HUES6 (cell line): ENCODE measurements around the gene SLC41A1.

Experiments used
- H3K27ac ChIP-seq: 2 replicates; pipeline ENCODE4 v1.7.0; 2013; ENCODE audit warnings: low read depth, mild to moderate bottlenecking, low read length, inconsistent platforms
- H3K27me3 ChIP-seq: 2 replicates; pipeline ENCODE4 v1.6.1; 2013; ENCODE audit warnings: low read length; ENCODE audit not compliant: control insufficient read depth, insufficient read depth
- H3K36me3 ChIP-seq: 2 replicates; pipeline ENCODE4 v1.6.1; 2013; ENCODE audit warnings: low read length; ENCODE audit not compliant: control insufficient read depth, insufficient read depth
- H3K4me1 ChIP-seq: 2 replicates; pipeline ENCODE4 v1.6.1; 2013; ENCODE audit warnings: low read length; ENCODE audit not compliant: control insufficient read depth, insufficient read depth
- H3K4me3 ChIP-seq: 2 replicates; pipeline ENCODE4 v1.5.1; 2013; ENCODE audit warnings: low read depth, low read length
- H3K9ac ChIP-seq: one replicate; pipeline ENCODE4 v1.6.1; 2013; ENCODE audit warnings: mild to moderate bottlenecking, low read length
- H3K9me3 ChIP-seq: 2 replicates; pipeline ENCODE4 v1.6.1; 2013; ENCODE audit warnings: low read depth, low read length; ENCODE audit not compliant: control insufficient read depth, insufficient read depth

Gene SLC41A1

DNA sequence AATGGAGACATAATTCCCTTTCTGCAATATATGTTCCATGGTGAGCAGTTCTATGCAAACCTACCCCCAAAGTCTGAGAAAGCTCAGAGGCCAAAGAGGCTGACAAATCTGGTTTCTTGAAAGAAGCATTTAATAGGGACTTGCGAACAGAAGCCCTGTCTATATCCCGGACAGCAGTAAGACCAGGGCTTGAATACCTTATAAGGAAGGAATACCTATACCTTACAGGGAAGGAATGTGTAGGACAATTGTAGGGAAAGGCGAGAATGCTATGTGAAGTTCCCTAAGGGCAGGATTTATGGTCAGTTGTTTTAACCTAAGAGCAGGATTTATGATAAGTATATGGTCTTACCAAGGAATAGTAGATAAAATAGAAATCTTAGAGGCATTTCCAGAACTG lies 5.0 kb upstream of the SLC41A1 start:
- Histone ChIP-seq H3K36me3 (no peaks in the 10 kb centered on the region), H3K4me1 (peaks cover 17% of the 10 kb centered on the region), H3K27ac (no peak overlapping the region), H3K9ac (no peak overlapping the region), H3K27me3 (peaks cover 10% of the 10 kb centered on the region), H3K9me3 (no peaks in the 10 kb centered on the region), H3K4me3 (no peak overlapping the region)

DNA sequence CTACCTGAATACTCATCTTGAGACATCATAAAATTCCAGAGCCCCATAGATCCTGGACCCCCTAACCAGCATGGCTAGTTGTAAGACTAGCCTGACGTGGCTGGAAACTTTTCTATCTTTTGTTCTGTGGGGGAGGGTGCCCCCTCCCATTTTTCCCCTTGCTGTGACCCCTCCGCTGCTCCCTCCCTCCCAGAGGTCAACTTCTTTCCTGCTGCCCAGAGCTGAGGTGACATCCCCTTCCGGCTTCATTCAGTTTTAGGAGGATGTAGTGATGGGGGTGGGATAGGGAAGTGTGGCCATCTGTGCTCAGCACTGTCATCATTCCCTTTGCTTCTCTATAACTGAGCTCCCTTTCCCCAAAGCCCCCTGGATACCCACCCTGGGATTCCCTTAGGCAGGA lies 4.4 kb upstream of the SLC41A1 start:
- Histone ChIP-seq H3K9me3 (no peaks in the 10 kb centered on the region), H3K4me1 (peaks cover 17% of the 10 kb centered on the region), H3K9ac (no peak overlapping the region), H3K36me3 (no peaks in the 10 kb centered on the region), H3K27me3 (peaks cover 10% of the 10 kb centered on the region), H3K27ac (no peak overlapping the region), H3K4me3 (no peak overlapping the region)

DNA sequence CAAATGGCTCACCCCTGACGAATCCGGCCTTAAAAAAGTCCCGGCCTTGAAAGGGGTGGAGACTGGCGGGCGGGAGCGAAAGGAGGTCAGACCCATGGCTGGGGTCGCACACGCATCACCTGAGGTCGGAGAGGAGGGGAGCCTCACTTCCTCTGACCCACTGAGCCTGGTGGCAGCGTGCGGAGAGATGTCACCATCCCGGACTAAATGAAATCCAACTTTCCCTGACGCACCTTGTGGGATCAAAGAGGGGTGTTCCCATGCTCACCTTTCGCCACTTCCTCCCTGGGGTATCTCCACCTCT lies 709 bp upstream of the SLC41A1 start:
- peak overlapping the region; percentile 71 for H3K9ac ChIP-seq
- no peaks in the 10 kb centered on the region for H3K9me3 ChIP-seq
- peaks cover 33% of the 10 kb centered on the region for H3K4me1 ChIP-seq
- H3K36me3 ChIP-seq: peaks cover 16% of the 10 kb centered on the region
- no peak overlapping the region for H3K27ac ChIP-seq
- H3K27me3 ChIP-seq: peaks cover 10% of the 10 kb centered on the region
- H3K4me3 ChIP-seq: peak overlapping the region; percentile 95

DNA sequence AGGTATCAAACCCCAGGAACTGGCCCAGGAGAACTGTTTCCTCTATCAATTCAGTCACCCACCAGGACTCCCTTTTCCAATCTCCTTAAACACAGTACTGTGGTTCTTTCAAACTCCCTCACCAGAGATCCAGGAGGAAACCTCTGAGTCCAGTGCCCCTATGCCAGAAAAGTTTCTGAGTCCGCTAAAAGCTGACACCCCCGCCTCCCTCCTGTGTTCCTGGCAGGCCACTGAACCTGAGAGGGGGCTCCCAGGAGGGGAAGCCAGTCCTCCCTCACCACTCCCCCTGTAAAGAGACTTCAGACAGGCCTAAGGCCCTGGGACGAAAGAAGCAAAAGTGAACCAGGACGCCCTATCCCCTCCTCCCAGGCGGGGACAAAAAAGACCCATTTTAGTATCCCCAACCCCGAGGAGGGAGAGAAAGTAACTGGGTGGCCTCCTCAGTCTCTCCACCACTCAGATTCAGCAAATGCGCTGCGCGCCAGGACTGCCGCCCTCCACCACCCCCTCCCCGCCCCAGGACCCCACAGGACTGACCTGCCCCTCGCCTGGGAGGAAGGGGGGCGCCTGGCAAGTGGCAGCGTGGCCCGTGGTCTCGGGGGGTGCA lies 624 bp downstream of the SLC41A1 start:
- Histone ChIP-seq H3K27me3 (peaks cover 10% of the 10 kb centered on the region), H3K4me1 (peaks cover 23% of the 10 kb centered on the region; the same call in 1 of the 2 replicates)

DNA sequence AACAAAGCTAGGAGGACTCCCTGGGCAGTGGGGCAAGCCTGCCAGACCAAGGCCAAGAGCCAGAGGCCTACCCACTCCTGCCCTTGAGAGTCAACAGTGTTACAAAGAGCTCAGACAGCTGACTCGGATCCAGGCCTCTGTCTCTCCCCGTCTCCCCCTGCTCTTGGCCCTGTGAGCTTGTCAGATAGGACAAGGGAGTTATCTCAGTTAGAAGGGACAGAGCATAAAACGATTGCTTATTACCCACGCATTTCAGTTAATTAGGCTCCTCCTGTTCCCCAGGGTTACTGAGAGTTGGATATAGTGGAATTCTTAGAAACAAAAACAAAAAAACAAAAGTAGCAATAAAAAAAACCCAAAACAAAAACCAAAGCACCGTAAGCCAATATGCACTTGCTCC lies 1.3 kb downstream of the SLC41A1 start:
- Histone ChIP-seq H3K4me1 (peaks cover 21% of the 10 kb centered on the region; the same call in 1 of the 2 replicates), H3K36me3 (peaks cover 20% of the 10 kb centered on the region), H3K27me3 (peaks cover 10% of the 10 kb centered on the region), H3K9me3 (no peaks in the 10 kb centered on the region), H3K9ac (no peak overlapping the region), H3K27ac (no peak overlapping the region), H3K4me3 (peak overlapping the region; percentile 95)

More for the DNA sequence above, 624 bp downstream of the SLC41A1 start:
- H3K27ac ChIP-seq: peak overlapping the region; percentile 65; the same call in 1 of the 2 replicates
- peak overlapping the region; percentile 49 for H3K9ac ChIP-seq
- peaks cover 20% of the 10 kb centered on the region for H3K36me3 ChIP-seq
- peak overlapping the region; percentile 95 for H3K4me3 ChIP-seq
- H3K9me3 ChIP-seq: no peaks in the 10 kb centered on the region

DNA sequence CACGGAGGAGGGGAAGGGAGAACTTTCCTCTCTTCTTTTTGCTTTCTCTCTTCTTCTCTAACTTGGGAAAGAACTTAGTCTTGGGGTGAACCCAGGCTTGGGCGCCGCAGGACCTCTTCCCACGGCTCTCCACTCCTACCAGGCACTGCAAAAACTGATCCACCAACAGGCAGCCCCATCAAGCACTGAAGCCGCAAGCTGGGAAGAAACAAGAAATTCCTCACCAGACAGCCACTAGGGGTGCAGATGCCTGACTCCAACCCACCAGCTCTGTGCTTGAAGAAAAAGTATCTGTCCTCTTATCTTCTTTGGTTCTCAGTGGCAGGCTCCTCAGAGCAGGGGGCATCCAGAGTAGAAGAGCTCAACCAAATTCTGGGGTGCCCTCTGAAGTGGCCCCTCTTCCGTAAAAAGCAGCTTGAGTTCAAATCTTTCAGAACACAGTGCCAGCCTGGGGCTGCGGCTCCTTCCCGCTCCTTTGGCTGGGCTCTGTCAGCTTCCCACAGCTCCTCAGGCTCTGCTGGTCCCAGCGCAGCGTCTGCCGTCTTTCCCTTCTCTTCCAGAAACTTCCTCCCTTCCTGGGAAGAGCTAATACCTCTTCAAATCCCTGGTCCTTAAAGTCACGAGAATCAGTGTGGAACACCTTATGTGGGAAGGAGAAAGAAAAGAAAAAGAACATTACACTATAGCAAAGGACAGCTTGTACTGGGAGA lies 2.4 kb downstream of the SLC41A1 start:
- Histone ChIP-seq H3K27me3 (peaks cover 10% of the 10 kb centered on the region), H3K4me3 (no peak overlapping the region), H3K36me3 (peaks cover 20% of the 10 kb centered on the region), H3K9me3 (no peaks in the 10 kb centered on the region), H3K4me1 (peaks cover 21% of the 10 kb centered on the region; the same call in 1 of the 2 replicates), H3K9ac (no peak overlapping the region), H3K27ac (no peak overlapping the region)

DNA sequence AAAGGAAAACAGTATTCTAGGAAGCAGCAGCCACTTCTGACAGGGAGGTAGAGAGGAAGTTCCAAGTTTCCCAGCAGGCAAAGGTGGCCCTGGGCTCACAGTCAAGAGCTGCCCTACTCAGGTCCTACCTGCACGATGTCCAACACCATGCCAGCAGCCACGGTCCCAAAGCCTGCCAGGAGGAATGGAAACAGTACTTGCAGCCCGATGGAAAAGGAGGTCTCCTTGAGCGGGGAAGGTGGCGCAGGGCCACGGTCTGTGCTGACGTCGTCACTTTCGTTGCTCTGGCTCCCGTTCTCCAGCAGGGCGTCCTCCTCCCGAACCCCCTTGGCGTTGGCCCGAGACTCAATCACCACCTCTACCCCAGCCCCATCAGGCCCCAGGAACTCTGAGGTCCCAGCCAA lies 3.1 kb downstream of the SLC41A1 start:
- no peak overlapping the region for H3K27ac ChIP-seq
- H3K27me3 ChIP-seq: peaks cover 10% of the 10 kb centered on the region
- no peak overlapping the region for H3K4me3 ChIP-seq
- H3K9ac ChIP-seq: no peak overlapping the region
- peaks cover 20% of the 10 kb centered on the region for H3K36me3 ChIP-seq
- H3K9me3 ChIP-seq: no peaks in the 10 kb centered on the region
- peaks cover 21% of the 10 kb centered on the region; the same call in 1 of the 2 replicates for H3K4me1 ChIP-seq

DNA sequence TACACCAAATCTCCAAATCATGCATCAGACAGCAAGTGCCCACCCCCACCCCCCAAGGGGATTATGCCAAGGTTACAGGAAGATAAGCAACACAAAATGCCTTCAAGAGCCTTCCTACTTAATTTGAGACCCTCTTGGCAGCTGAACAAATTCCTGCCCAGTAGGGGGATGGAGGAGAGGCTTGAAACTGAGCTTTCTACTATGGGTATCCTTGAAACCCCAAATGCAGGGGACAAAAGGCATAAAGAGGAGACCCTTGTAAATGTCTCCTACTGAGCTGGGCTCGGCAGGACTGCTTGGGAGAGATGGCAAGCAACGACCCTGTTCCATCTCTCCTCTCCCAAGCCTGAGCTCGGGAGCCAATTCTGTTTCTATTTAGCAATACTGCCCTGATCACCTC lies 3.5 kb downstream of the SLC41A1 start:
- Histone ChIP-seq H3K4me3 (no peak overlapping the region), H3K27ac (no peak overlapping the region), H3K9me3 (no peaks in the 10 kb centered on the region), H3K9ac (no peak overlapping the region), H3K36me3 (peaks cover 20% of the 10 kb centered on the region), H3K4me1 (peaks cover 21% of the 10 kb centered on the region; the same call in 1 of the 2 replicates), H3K27me3 (peaks cover 8% of the 10 kb centered on the region)

DNA sequence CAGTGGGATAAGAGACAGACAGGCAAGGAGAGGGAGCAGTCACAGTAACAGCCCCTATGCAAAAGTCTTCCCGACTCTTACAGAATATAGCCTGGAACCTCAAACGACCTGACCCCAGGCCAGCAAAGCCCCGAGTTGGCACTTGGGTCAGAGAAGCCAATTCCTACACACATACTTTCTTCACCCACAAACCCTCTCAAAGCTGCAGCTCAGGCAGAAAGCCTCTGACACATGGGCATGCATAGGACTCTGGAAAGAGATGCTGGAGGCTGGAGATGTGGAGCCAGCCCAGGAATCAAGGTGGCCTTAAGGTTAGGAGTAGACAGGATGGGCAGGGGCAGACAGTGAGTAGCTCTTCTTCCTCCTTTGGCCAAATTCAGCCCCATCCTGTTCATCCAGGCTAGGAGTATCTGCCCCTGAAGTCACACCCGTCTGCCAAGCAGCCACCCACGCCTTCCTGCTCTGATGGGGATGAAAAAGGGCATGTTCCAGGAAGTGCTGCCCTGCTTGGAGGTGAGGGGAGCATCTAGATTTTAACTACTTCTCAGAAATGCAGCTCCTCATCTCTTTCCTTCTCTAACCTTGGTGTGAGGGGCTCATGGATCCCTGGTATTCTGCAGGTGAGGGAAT lies 7.8 kb downstream of the SLC41A1 start:
- H3K9ac ChIP-seq: no peak overlapping the region
- peaks cover 17% of the 10 kb centered on the region for H3K36me3 ChIP-seq
- H3K9me3 ChIP-seq: no peaks in the 10 kb centered on the region
- peaks cover under 1% of the 10 kb centered on the region; the same call in 1 of the 2 replicates for H3K4me1 ChIP-seq
- H3K4me3 ChIP-seq: no peak overlapping the region
- no peaks in the 10 kb centered on the region for H3K27me3 ChIP-seq
- no peak overlapping the region for H3K27ac ChIP-seq

DNA sequence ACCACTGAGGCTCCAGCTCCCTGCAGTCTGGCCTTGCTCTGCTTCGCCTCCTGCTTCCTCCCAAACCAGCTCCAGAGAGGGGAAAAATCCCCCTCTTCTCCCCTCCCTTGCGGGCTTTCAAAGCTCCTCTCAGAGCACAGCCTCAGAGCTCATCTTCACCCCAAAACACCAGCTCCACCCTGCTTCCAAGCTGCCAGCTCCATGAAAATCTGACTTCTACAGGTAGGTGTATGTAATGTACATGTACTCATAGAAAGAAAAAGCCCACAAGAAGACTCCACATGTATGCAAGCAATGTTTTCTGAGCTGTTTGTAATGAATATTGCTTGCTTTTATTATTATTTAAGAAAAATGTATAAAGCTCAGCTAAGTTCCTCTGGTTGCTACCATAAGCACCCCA lies 8.4 kb downstream of the SLC41A1 start:
- no peaks in the 10 kb centered on the region for H3K9me3 ChIP-seq
- no peak overlapping the region for H3K4me3 ChIP-seq

DNA sequence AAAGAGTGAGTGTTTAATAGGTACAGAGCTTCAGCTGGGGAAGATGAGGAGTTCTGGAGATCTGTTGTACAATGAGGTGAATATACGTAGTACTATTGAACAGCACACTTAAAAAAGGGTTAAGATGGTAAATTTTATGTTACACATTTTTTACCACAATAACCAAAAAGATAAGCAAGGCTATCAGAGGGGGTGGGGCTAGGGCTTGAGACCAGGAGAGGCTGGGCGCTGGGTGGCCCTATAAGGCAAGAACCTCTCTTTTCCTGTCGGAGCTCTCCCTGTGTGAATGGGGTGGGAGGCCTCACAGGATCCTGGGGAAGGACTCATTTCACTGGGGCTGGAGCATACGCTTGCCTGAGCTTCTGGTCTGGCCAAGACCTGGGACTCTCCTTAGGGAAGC lies 9.0 kb downstream of the SLC41A1 start:
- no peak overlapping the region for H3K27ac ChIP-seq
- H3K9ac ChIP-seq: no peak overlapping the region
- H3K4me1 ChIP-seq: no peaks in the 10 kb centered on the region; the same call in 1 of the 2 replicates
- no peaks in the 10 kb centered on the region for H3K27me3 ChIP-seq
- H3K9me3 ChIP-seq: no peaks in the 10 kb centered on the region
- H3K4me3 ChIP-seq: no peak overlapping the region
- H3K36me3 ChIP-seq: peaks cover 17% of the 10 kb centered on the region

More for the DNA sequence above, 8.4 kb downstream of the SLC41A1 start:
- Histone ChIP-seq H3K9ac (no peak overlapping the region), H3K4me1 (no peaks in the 10 kb centered on the region; the same call in 1 of the 2 replicates), H3K27me3 (no peaks in the 10 kb centered on the region), H3K27ac (no peak overlapping the region), H3K36me3 (peaks cover 16% of the 10 kb centered on the region)
